ENCODE results near the gene FRY.

GRCh38 chr13:32253911-32254399 lies 222.4 kb downstream of the FRY start:
- TF ChIP-seq CTCF (IDR thresholded peaks at IDR 0.05), result no peak
- TF ChIP-seq EP300 (IDR thresholded peaks at IDR 0.05), result no peak
- TF ChIP-seq POLR2AphosphoS5 (IDR thresholded peaks at IDR 0.05), result peak; percentile 86
- peak; percentile 32 to 41 for TF ChIP-seq POLR2A (IDR thresholded peaks at IDR 0.05)

Data from gastroesophageal sphincter (tissue), 3 donors.